ENCODE results near the gene RNF212.

Gene RNF212

DNA sequence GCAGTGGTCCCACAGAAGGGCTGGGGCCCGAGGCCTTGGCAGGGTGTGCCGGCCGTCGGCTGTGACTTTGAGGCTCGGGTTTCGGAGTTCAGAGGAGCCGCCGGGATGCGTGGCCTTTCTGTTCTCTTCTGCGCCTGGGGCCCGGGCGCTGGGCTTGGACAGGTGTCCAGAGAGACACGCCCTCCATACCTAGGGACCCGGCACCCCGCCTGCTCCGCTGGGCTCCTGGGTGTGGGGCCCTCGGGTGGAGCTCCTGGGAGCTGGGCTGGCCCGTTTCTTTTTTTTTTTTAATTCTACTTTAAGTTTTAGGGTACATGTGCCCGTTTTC lies 90.7 kb downstream of the RNF212 start:
- Mint-ChIP-seq H3K4me1 (peaks cover 9% of the 10 kb centered on the region), H3K27ac (no peak overlapping the region), H3K36me3 (peaks cover 6% of the 10 kb centered on the region), H3K4me3 (no peak overlapping the region), H3K9me3 (no peaks in the 10 kb centered on the region)
- DNase-seq (ENCODE audit: low spot score in 2 of 2) = no peak
- ATAC-seq = no peak

DNA sequence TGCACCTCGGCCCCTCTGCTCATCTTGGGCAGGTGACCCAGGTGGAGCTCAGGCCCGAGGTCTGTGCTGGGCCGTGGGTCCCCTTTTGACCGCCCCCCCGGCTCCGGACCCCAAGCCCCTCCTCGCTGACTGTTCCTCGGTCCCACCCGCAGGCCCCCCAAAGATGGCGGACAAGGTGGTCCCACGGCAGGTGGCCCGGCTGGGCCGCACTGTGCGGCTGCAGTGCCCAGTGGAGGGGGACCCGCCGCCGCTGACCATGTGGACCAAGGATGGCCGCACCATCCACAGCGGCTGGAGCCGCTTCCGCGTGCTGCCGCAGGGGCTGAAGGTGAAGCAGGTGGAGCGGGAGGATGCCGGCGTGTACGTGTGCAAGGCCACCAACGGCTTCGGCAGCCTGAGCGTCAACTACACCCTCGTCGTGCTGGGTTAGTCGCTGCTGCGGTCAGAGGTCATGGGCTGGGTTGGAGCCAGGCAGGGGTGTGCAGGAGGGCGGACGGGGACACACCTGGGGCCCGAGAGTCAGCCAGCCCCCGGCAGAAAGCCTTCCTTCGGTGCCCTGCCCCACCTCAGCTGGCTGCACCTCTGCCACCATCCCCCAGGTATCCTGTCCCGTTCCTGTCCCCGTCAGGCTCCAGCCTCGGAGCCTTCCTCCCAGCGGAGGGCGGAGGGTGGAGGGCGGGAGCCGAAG lies 91.2 kb downstream of the RNF212 start:
- Mint-ChIP-seq H3K36me3 (peaks cover 6% of the 10 kb centered on the region), H3K4me3 (no peak overlapping the region), H3K9me3 (no peaks in the 10 kb centered on the region), H3K27ac (no peak overlapping the region), H3K4me1 (peaks cover 13% of the 10 kb centered on the region)
- no peak for DNase-seq (ENCODE audit: low spot score in 2 of 2)
- ATAC-seq = no peak

Measured in stimulated activated effector memory CD8-positive, alpha-beta T cell treated with anti-CD3 and anti-CD28 coated beads, Interleukin-12 subunit alpha, Interleukin-12 subunit beta, amount 100 ng/mL, for 72 hours (primary cell).